Measurements from ENCODE around the gene ZBTB7C.
A peak's percentile ranks its signal among the peaks of the same experiment; 100 is the strongest.

ZBTB7C gene

DNA sequence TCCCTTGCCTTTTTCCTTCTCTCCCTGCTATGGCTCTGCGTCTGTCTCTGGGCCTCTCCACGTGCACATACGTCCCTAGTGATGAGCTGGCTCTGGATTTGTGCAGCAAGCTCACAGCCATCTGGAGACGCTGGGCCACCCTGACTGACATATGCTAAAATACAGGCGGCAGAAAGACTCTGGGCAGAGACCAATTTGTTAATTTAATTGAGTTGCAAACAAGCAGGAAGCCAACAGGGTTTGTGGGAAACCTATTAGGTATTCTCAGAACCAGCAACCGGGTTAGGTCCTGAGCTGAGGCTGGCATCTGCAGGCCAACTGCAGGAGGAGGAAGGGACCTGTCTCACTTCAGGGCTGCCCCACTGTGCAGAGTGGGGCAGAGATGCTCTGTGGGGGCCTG lies 425.2 kb downstream of the ZBTB7C start:
- DNase-seq, result peak in 5 of 58 donors; percentile 5 to 23 (median 14)

- no peak for DNase-seq
Measured at GRCh38 chr18:47983055-47983454, 426.1 kb downstream of the ZBTB7C start.

DNA sequence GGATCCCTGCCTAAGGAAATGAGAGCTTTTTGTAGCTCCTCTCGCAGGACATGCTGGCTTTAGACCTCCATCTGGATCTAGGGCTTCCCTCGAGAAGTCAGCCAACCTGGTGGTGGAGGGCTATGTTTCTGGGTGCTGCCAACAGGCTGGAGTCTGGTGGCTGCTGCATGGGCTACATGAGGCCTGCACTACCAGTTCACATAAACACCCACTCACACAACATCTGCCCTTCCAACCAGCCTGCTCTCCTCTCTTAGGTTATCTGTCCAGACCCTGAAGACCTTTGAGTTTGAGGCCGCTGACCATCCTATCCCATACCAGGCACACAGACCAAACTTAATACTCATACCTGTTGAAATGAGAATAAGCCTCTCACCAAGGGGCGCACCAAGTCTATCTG lies 427.4 kb downstream of the ZBTB7C start:
- DNase-seq, result no peak

GRCh38 chr18:47981320-47981719 lies 427.9 kb downstream of the ZBTB7C start:
- no peak for DNase-seq

GRCh38 chr18:47979611-47980200 lies 429.5 kb downstream of the ZBTB7C start:
- no peak for DNase-seq

- DNase-seq, result no peak
Measured at GRCh38 chr18:47978603-47979002, 430.6 kb downstream of the ZBTB7C start.

- DNase-seq, result no peak
Measured at GRCh38 chr18:47978141-47978540, 431.0 kb downstream of the ZBTB7C start.

Data from anterior cingulate cortex (tissue), 58 donors.